Measurements from ENCODE around the gene TMC3.

DNA sequence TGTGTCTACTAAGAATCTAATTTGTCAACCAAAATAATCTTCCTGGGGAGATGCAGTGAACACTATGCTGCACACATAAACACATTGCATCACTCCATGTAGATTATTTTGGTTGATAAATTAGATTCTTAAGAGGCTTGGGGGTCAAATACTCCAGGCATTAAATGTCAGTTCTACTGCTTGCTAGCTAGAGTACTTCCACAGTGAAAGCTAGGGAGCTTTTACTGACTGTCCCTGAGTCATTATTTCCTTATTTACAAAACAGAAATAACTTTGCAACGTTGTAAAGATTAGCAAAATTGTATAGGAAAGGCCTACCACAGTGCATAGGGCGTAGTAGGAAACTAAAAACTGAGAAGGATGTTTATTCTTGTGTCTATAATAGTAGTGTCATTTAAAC, 12.9 kb upstream of the TMC3 start:
- TF ChIP-seq EZH2 (IDR thresholded peaks at IDR 0.05) = no peak
- no peak for TF ChIP-seq POLR2AphosphoS5 (IDR thresholded peaks at IDR 0.05; ENCODE audit: borderline replicate concordance, low read depth, low read length)

Data from SK-N-MC (cell line).